ENCODE results near the gene GSDME. TPM values are rescaled to one million over a fixed set of nuclear protein-coding genes. Genes with fewer than 3 reads are reported as not detected.

Gene GSDME
- total and polyA plus RNA-seq, 2 donors (not counting 1 experiment from before 2014, with no cell fraction given), result 40.8 to 57.1 TPM

DNA sequence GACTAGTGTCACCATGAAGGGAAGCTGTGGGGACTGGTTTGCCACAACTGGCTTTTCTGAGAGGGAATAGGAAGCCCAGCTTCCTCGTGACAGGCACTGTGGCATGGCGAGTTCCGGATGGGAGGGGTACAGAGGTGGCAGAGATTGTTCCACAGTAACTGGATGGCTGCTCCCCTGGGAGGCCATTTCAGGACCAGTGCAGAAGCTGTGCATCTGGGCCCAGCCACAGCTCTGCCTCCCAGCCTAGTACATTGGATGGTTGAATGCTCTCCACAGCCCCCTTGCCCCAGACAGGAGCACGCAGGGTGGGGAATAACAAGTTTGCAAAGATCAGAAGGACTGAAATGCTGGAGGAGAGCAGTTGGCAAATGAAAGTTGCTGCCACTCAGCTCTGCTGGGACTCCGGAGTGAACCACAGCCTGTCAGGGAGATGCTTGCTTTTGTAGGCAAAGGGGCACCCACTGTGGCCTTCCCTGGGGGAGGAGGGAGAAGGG, 51.8 kb downstream of the GSDME start:
- no peak overlapping the region for H3K27ac ChIP-seq (ENCODE audit: insufficient read depth, low read length)
- no peaks in the 10 kb centered on the region for H3K9me3 ChIP-seq (ENCODE audit: control insufficient read depth, insufficient read depth, low read depth, low read length)
- DNase-seq (ENCODE audit: low read depth in 2 of 2), result no peak
- H4K20me1 ChIP-seq (ENCODE audit: control insufficient read depth, extremely low read depth, insufficient read depth, low read length), result no peaks in the 10 kb centered on the region
- TF ChIP-seq CTCF (conservative IDR thresholded peaks at IDR 0.05 in 1 of 2, IDR thresholded peaks at IDR 0.05 in 1 of 2; ENCODE audit: low read depth in 1 of 2, low read length in 2 of 2) (no peak), EZH2 (IDR thresholded peaks at IDR 0.05; ENCODE audit: low read length, missing control alignments) (no peak)
- no peak overlapping the region for H3K9ac ChIP-seq (ENCODE audit: insufficient read depth, low read length)
- H3K36me3 ChIP-seq (ENCODE audit: control insufficient read depth, insufficient read depth, low read length), result no peaks in the 10 kb centered on the region
- peaks cover 17% of the 10 kb centered on the region for H3K4me1 ChIP-seq (ENCODE audit: control insufficient read depth, extremely low read depth, insufficient read depth, low read length)
- H3K79me2 ChIP-seq (ENCODE audit: control insufficient read depth, insufficient read depth, low read length), result no peaks in the 10 kb centered on the region
- H3K4me3 ChIP-seq (replicated peaks in 1 of 4; ENCODE audit: control extremely low read depth in 1 of 4, insufficient read depth in 1 of 4, low read depth in 3 of 4, low read length in 4 of 4), result no peak overlapping the region
- H3K27me3 ChIP-seq (ENCODE audit: control insufficient read depth, insufficient read depth, low read length), result no peaks in the 10 kb centered on the region
- H2AFZ ChIP-seq (ENCODE audit: low read length), result no peak overlapping the region
- no peak overlapping the region for H3K4me2 ChIP-seq (ENCODE audit: extremely low read depth, insufficient read depth, low read length)

GRCh38 chr7:24704311-24704710, 53.0 kb downstream of the GSDME start:
- Histone ChIP-seq H3K27me3 (ENCODE audit: control insufficient read depth, insufficient read depth, low read length) (no peaks in the 10 kb centered on the region), H2AFZ (ENCODE audit: low read length) (no peak overlapping the region), H3K36me3 (ENCODE audit: control insufficient read depth, insufficient read depth, low read length) (no peaks in the 10 kb centered on the region), H3K4me3 (replicated peaks in 1 of 4; ENCODE audit: control extremely low read depth in 1 of 4, insufficient read depth in 1 of 4, low read depth in 3 of 4, low read length in 4 of 4) (no peak overlapping the region), H4K20me1 (ENCODE audit: control insufficient read depth, extremely low read depth, insufficient read depth, low read length) (no peaks in the 10 kb centered on the region), H3K4me2 (ENCODE audit: extremely low read depth, insufficient read depth, low read length) (no peak overlapping the region), H3K4me1 (ENCODE audit: control insufficient read depth, extremely low read depth, insufficient read depth, low read length) (peaks cover 17% of the 10 kb centered on the region), H3K27ac (ENCODE audit: insufficient read depth, low read length) (no peak overlapping the region), H3K9ac (ENCODE audit: insufficient read depth, low read length) (no peak overlapping the region), H3K9me3 (ENCODE audit: control insufficient read depth, insufficient read depth, low read depth, low read length) (no peaks in the 10 kb centered on the region), H3K79me2 (ENCODE audit: control insufficient read depth, insufficient read depth, low read length) (no peaks in the 10 kb centered on the region)
- no peak for DNase-seq (ENCODE audit: low read depth in 2 of 2)
- no peak for TF ChIP-seq EZH2 (IDR thresholded peaks at IDR 0.05; ENCODE audit: low read length, missing control alignments)
- TF ChIP-seq CTCF (conservative IDR thresholded peaks at IDR 0.05 in 1 of 2, IDR thresholded peaks at IDR 0.05 in 1 of 2; ENCODE audit: low read depth in 1 of 2, low read length in 2 of 2), result no peak

- H3K4me1 ChIP-seq (ENCODE audit: control insufficient read depth, extremely low read depth, insufficient read depth, low read length), result peaks cover 17% of the 10 kb centered on the region
- H3K4me2 ChIP-seq (ENCODE audit: extremely low read depth, insufficient read depth, low read length), result no peak overlapping the region
- H3K9me3 ChIP-seq (ENCODE audit: control insufficient read depth, insufficient read depth, low read depth, low read length), result no peaks in the 10 kb centered on the region
- no peaks in the 10 kb centered on the region for H3K27me3 ChIP-seq (ENCODE audit: control insufficient read depth, insufficient read depth, low read length)
- peak in 1 of 2 donors; percentile 11 for DNase-seq (ENCODE audit: low read depth in 2 of 2)
- no peaks in the 10 kb centered on the region for H3K36me3 ChIP-seq (ENCODE audit: control insufficient read depth, insufficient read depth, low read length)
- H3K4me3 ChIP-seq (replicated peaks in 1 of 4; ENCODE audit: control extremely low read depth in 1 of 4, insufficient read depth in 1 of 4, low read depth in 3 of 4, low read length in 4 of 4), result no peak overlapping the region
- no peaks in the 10 kb centered on the region for H3K79me2 ChIP-seq (ENCODE audit: control insufficient read depth, insufficient read depth, low read length)
- H2AFZ ChIP-seq (ENCODE audit: low read length), result no peak overlapping the region
- H3K9ac ChIP-seq (ENCODE audit: insufficient read depth, low read length), result no peak overlapping the region
- no peaks in the 10 kb centered on the region for H4K20me1 ChIP-seq (ENCODE audit: control insufficient read depth, extremely low read depth, insufficient read depth, low read length)
- TF ChIP-seq EZH2 (IDR thresholded peaks at IDR 0.05; ENCODE audit: low read length, missing control alignments) (no peak), CTCF (conservative IDR thresholded peaks at IDR 0.05 in 1 of 2, IDR thresholded peaks at IDR 0.05 in 1 of 2; ENCODE audit: low read depth in 1 of 2, low read length in 2 of 2) (no peak)
- H3K27ac ChIP-seq (ENCODE audit: insufficient read depth, low read length), result no peak overlapping the region
These were observed 54.0 kb downstream of the GSDME start for GRCh38 chr7:24703296-24703695.

Data from fibroblast of lung (primary cell).